ENCODE data around the gene ZKSCAN2. TPM values are rescaled to one million over a fixed set of nuclear protein-coding genes. Genes with fewer than 3 reads are reported as not detected.

ZKSCAN2 gene
- total RNA-seq, 1 donor from 2014 or later: 25.5 TPM

DNA sequence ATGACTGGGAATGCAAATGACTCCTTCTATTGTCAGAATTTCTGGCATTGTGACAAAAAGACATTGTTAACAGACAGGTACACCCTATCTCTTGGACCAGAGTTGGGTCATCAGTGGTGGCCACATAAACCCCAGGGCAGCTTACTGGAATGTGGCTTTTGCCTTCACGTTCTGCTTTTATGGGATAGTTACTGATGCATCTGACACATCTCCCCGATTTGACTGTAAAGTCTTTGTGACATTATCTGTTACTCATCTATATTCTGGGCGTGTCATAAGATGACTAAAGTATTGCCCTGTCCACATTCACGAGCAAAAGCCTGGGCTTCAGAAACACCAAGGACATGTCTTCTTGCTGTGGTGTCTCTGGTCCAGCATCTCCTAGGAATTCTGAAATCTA lies 59.6 kb downstream of the ZKSCAN2 start:
- Mint-ChIP-seq H3K27me3 (ENCODE audit: low read depth) (no peaks in the 10 kb centered on the region), H3K4me1 (no peaks in the 10 kb centered on the region), H3K27ac (ENCODE audit: unreplicated experiment) (no peak overlapping the region), H3K9me3 (no peaks in the 10 kb centered on the region), H3K4me3 (no peak overlapping the region), H3K36me3 (ENCODE audit: low read depth) (no peaks in the 10 kb centered on the region)
- no peak for DNase-seq (ENCODE audit: low read depth, low spot score)
- TF ChIP-seq, protein P1, sequence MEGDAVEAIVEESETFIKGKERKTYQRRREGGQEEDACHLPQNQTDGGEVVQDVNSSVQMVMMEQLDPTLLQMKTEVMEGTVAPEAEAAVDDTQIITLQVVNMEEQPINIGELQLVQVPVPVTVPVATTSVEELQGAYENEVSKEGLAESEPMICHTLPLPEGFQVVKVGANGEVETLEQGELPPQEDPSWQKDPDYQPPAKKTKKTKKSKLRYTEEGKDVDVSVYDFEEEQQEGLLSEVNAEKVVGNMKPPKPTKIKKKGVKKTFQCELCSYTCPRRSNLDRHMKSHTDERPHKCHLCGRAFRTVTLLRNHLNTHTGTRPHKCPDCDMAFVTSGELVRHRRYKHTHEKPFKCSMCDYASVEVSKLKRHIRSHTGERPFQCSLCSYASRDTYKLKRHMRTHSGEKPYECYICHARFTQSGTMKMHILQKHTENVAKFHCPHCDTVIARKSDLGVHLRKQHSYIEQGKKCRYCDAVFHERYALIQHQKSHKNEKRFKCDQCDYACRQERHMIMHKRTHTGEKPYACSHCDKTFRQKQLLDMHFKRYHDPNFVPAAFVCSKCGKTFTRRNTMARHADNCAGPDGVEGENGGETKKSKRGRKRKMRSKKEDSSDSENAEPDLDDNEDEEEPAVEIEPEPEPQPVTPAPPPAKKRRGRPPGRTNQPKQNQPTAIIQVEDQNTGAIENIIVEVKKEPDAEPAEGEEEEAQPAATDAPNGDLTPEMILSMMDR (conservative IDR thresholded peaks at IDR 0.05): no peak

DNA sequence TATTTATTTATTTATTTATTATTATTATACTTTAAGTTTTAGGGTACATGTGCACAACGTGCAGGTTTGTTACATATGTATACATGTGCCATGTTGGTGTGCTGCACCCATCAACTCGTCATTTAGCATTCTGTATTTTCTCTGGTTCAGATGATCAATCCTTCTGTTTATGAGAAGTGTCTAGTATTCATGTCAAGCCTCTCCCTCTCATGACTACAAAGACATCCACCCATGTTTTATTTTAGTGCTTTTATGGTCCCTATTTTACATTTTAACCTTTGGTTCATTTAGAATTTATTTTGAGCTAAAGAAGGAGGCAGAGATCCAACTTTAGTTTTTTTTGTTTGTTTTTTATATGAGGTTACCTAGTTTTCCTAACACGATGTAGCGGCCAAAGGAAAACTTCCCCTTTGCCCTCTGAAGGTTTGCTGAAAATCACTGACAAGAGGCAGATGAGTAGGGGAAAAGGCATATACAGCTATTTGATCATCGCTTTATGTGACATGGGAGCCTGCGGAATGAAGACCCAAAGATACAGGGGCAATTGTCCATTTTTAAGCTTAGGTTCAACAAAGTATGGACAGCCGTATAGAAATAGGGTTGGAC lies 63.3 kb downstream of the ZKSCAN2 start:
- Mint-ChIP-seq H3K4me1 (no peaks in the 10 kb centered on the region), H3K4me3 (no peak overlapping the region), H3K36me3 (ENCODE audit: low read depth) (no peaks in the 10 kb centered on the region), H3K9me3 (no peaks in the 10 kb centered on the region), H3K27ac (ENCODE audit: unreplicated experiment) (no peak overlapping the region), H3K27me3 (ENCODE audit: low read depth) (no peaks in the 10 kb centered on the region)
- TF ChIP-seq, protein P1 (conservative IDR thresholded peaks at IDR 0.05): no peak
- no peak for DNase-seq (ENCODE audit: low read depth, low spot score)

DNA sequence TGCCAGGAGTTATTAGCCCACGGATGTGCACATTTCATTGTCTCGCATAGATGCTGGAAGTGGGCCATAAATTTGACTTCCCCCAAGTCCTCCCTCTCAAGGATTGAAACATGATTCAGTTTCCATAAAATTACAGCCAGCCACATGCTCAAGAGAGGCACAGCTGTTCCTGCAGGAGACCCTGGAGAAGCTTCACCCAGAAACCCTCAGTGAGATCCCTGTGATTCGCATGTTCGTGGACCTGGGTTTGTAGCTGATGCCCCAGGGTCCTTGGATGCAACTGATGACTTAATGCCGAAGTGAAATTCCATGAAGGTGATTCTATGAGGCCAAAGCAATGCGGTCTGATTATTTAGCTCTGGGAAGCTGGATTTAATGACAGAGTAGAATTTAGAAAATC lies 65.5 kb downstream of the ZKSCAN2 start:
- H3K27me3 Mint-ChIP-seq (ENCODE audit: low read depth): no peaks in the 10 kb centered on the region
- no peaks in the 10 kb centered on the region for H3K36me3 Mint-ChIP-seq (ENCODE audit: low read depth)
- TF ChIP-seq, protein P1 (conservative IDR thresholded peaks at IDR 0.05): no peak
- no peak overlapping the region for H3K27ac Mint-ChIP-seq (ENCODE audit: unreplicated experiment)
- H3K4me3 Mint-ChIP-seq: no peak overlapping the region
- no peaks in the 10 kb centered on the region for H3K4me1 Mint-ChIP-seq
- no peaks in the 10 kb centered on the region for H3K9me3 Mint-ChIP-seq
- no peak for DNase-seq (ENCODE audit: low read depth, low spot score)

DNA sequence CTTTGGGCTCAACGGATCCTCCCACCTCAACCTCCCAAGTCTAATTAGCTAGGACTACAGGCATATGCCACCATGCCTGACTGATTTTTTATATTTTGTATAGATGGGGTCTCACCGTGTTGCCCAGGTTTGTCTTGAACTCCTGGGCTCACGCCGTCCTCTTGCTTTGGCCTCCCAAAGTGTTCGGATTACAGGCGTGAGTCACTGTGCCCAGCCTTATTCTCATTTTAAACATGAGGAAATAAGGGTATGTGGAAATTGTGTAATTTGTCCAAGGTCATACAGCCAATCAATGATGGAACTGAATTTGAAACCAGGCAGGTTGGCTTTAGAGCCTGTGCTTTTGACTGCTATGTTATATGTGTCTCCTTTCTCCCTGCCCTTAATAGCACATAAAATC lies 68.3 kb downstream of the ZKSCAN2 start:
- TF ChIP-seq, protein P1 (conservative IDR thresholded peaks at IDR 0.05): no peak
- no peak overlapping the region for H3K27ac Mint-ChIP-seq (ENCODE audit: unreplicated experiment)

DNA sequence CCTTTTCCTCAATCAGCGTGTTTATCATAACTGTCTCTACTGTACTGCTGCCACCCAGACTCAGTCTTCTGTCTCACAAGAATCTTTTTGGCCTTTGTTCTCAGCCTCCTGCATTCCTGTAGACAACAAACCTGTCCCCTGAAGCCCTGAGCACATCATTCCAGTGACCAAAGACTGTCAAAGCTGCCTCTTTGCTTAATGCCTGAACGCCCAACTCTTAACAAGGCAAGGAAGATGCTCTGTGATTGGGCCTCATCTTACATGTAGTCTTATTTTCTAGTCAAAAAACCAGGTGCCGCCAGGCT lies 70.2 kb downstream of the ZKSCAN2 start:
- H3K4me3 Mint-ChIP-seq: no peak overlapping the region
- DNase-seq (ENCODE audit: low read depth, low spot score): no peak
- H3K9me3 Mint-ChIP-seq: no peaks in the 10 kb centered on the region
- H3K27ac Mint-ChIP-seq (ENCODE audit: unreplicated experiment): no peak overlapping the region
- H3K36me3 Mint-ChIP-seq (ENCODE audit: low read depth): no peaks in the 10 kb centered on the region
- H3K4me1 Mint-ChIP-seq: no peaks in the 10 kb centered on the region
- TF ChIP-seq, protein P1 (conservative IDR thresholded peaks at IDR 0.05): no peak
- no peaks in the 10 kb centered on the region for H3K27me3 Mint-ChIP-seq (ENCODE audit: low read depth)

More for the DNA sequence above, 68.3 kb downstream of the ZKSCAN2 start:
- Mint-ChIP-seq H3K4me1 (no peaks in the 10 kb centered on the region), H3K9me3 (no peaks in the 10 kb centered on the region), H3K27me3 (ENCODE audit: low read depth) (no peaks in the 10 kb centered on the region), H3K36me3 (ENCODE audit: low read depth) (no peaks in the 10 kb centered on the region), H3K4me3 (no peak overlapping the region)
- no peak for DNase-seq (ENCODE audit: low read depth, low spot score)

Other genes with a start within 250 kb of the ZKSCAN2 start
- gene ARHGAP17, start 242.5 kb downstream of the ZKSCAN2 start, total RNA-seq: 95.8 and 98.7 TPM in 2 replicates
- gene LCMT1, start 146.1 kb downstream of the ZKSCAN2 start, total RNA-seq: 49.9 and 52.2 TPM in 2 replicates
- not detected in 2 replicates for gene AQP8, start 40.9 kb downstream of the ZKSCAN2 start, total RNA-seq